Measurements from ENCODE around the gene PRKG2.

Gene PRKG2

DNA sequence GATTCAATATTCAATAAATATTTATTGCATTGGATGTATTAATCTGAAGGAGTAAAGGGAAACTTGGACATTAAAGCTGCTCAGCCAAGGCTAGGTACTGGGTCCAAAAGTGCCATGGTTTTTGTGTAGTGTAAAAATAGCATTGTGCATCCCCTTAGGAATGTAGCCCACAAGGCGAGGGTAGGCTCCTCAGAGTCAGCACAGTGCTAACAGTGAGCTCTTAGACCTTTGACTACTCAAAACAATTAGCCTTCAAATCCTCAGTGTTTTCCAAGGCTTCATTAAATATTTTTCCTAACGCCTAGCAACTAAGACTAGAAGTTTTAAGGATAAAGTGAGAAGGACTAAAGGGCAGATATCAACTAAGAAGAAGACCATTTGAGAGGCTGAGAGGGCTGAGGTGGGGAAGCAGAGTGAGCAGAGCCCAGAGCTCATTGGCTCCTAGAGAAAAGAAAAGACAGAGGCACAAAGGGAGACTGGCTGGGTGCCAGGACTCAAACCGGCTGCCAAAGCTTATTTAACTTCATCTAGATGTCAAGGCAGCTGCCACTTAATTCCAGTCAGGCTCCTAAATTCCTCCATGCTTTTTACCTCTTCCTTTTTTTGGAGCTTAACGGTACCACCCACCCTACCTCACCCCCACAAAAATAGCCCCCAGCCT is 17.0 kb downstream of the PRKG2 start:
- Histone ChIP-seq H4K20me1 (ENCODE audit: insufficient read depth, low read length, poor library complexity, severe bottlenecking) (no peaks in the 10 kb centered on the region), H3K4me1 (ENCODE audit: insufficient read depth, low read length, poor library complexity, severe bottlenecking) (no peaks in the 10 kb centered on the region), H3K27me3 (ENCODE audit: insufficient read depth, low read length, poor library complexity, severe bottlenecking) (no peaks in the 10 kb centered on the region), H3K4me2 (ENCODE audit: low read depth, low read length, poor library complexity, severe bottlenecking) (no peak overlapping the region), H3K79me2 (ENCODE audit: insufficient read depth, low read length) (no peaks in the 10 kb centered on the region), H3K9ac (ENCODE audit: low read depth, low read length, poor library complexity, severe bottlenecking) (no peak overlapping the region), H2AFZ (ENCODE audit: low read length) (no peak overlapping the region), H3K9me3 (ENCODE audit: insufficient read depth, low read depth, low read length) (no peaks in the 10 kb centered on the region), H3K36me3 (ENCODE audit: insufficient read depth, low read length) (no peaks in the 10 kb centered on the region), H3K4me3 (ENCODE audit: low read length, poor library complexity, severe bottlenecking) (no peak overlapping the region), H3K9me2 (replicated peaks; ENCODE audit: low read depth, low read length) (no peaks in the 10 kb centered on the region), H3F3A (ENCODE audit: low read depth) (no peaks in the 10 kb centered on the region)
- no peak for TF ChIP-seq EZH2phosphoT487 (IDR thresholded peaks at IDR 0.05; ENCODE audit: borderline replicate concordance)

GRCh38 chr4:81196126-81196650 is 18.8 kb downstream of the PRKG2 start:
- H3F3A ChIP-seq (ENCODE audit: low read depth): no peaks in the 10 kb centered on the region
- H3K9me3 ChIP-seq (ENCODE audit: insufficient read depth, low read depth, low read length): no peaks in the 10 kb centered on the region
- no peak overlapping the region for H3K9ac ChIP-seq (ENCODE audit: low read depth, low read length, poor library complexity, severe bottlenecking)
- H3K4me1 ChIP-seq (ENCODE audit: insufficient read depth, low read length, poor library complexity, severe bottlenecking): no peaks in the 10 kb centered on the region
- TF ChIP-seq CTCF (conservative IDR thresholded peaks at IDR 0.05; ENCODE audit: low read length) (no peak), EZH2phosphoT487 (IDR thresholded peaks at IDR 0.05; ENCODE audit: borderline replicate concordance) (no peak)
- no peaks in the 10 kb centered on the region for H3K79me2 ChIP-seq (ENCODE audit: insufficient read depth, low read length)
- H3K9me2 ChIP-seq (replicated peaks; ENCODE audit: low read depth, low read length): no peaks in the 10 kb centered on the region
- H3K4me2 ChIP-seq (ENCODE audit: low read depth, low read length, poor library complexity, severe bottlenecking): no peak overlapping the region
- no peaks in the 10 kb centered on the region for H3K36me3 ChIP-seq (ENCODE audit: insufficient read depth, low read length)
- H4K20me1 ChIP-seq (ENCODE audit: insufficient read depth, low read length, poor library complexity, severe bottlenecking): no peaks in the 10 kb centered on the region
- no peak overlapping the region for H2AFZ ChIP-seq (ENCODE audit: low read length)
- no peak overlapping the region for H3K4me3 ChIP-seq (ENCODE audit: low read length, poor library complexity, severe bottlenecking)
- H3K27me3 ChIP-seq (ENCODE audit: insufficient read depth, low read length, poor library complexity, severe bottlenecking): no peaks in the 10 kb centered on the region

- H3K9ac ChIP-seq (ENCODE audit: low read depth, low read length, poor library complexity, severe bottlenecking): no peak overlapping the region
- H2AFZ ChIP-seq (ENCODE audit: low read length): no peak overlapping the region
- no peak for TF ChIP-seq EZH2phosphoT487 (IDR thresholded peaks at IDR 0.05; ENCODE audit: borderline replicate concordance)
- no peaks in the 10 kb centered on the region for H3K4me1 ChIP-seq (ENCODE audit: insufficient read depth, low read length, poor library complexity, severe bottlenecking)
- no peaks in the 10 kb centered on the region for H3K9me2 ChIP-seq (replicated peaks; ENCODE audit: low read depth, low read length)
- H3K4me3 ChIP-seq (ENCODE audit: low read length, poor library complexity, severe bottlenecking): no peak overlapping the region
- H4K20me1 ChIP-seq (ENCODE audit: insufficient read depth, low read length, poor library complexity, severe bottlenecking): no peaks in the 10 kb centered on the region
- no peaks in the 10 kb centered on the region for H3K9me3 ChIP-seq (ENCODE audit: insufficient read depth, low read depth, low read length)
- no peaks in the 10 kb centered on the region for H3K36me3 ChIP-seq (ENCODE audit: insufficient read depth, low read length)
- H3F3A ChIP-seq (ENCODE audit: low read depth): no peaks in the 10 kb centered on the region
- no peaks in the 10 kb centered on the region for H3K79me2 ChIP-seq (ENCODE audit: insufficient read depth, low read length)
- H3K27me3 ChIP-seq (ENCODE audit: insufficient read depth, low read length, poor library complexity, severe bottlenecking): no peaks in the 10 kb centered on the region
- no peak overlapping the region for H3K4me2 ChIP-seq (ENCODE audit: low read depth, low read length, poor library complexity, severe bottlenecking)
These were observed 19.5 kb downstream of the PRKG2 start for GRCh38 chr4:81195475-81195874.

DNA sequence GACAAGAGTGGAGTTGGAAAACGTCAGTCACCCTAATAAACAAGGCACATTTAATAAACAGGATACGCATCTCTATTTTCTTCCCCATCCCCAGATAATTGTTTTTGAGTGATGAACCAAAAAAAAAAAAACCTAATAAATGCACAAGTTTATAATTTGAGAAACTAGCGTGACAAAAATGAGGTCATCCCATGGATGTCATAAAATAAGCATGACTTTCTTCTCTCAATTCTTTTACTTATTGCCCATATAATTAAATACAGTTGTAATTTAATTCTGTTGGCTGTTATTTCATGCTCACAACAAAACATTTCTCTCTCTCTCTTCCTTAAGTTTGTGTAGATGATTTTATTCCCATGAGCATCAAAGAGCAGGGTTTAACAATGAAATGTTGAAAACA is 20.7 kb downstream of the PRKG2 start:
- Histone ChIP-seq H3K27me3 (ENCODE audit: insufficient read depth, low read length, poor library complexity, severe bottlenecking) (no peaks in the 10 kb centered on the region), H3K4me1 (ENCODE audit: insufficient read depth, low read length, poor library complexity, severe bottlenecking) (no peaks in the 10 kb centered on the region), H2AFZ (ENCODE audit: low read length) (no peak overlapping the region), H4K20me1 (ENCODE audit: insufficient read depth, low read length, poor library complexity, severe bottlenecking) (no peaks in the 10 kb centered on the region), H3K36me3 (ENCODE audit: insufficient read depth, low read length) (no peaks in the 10 kb centered on the region), H3K9me3 (ENCODE audit: insufficient read depth, low read depth, low read length) (no peaks in the 10 kb centered on the region), H3K4me3 (ENCODE audit: low read length, poor library complexity, severe bottlenecking) (no peak overlapping the region), H3K4me2 (ENCODE audit: low read depth, low read length, poor library complexity, severe bottlenecking) (no peak overlapping the region), H3K79me2 (ENCODE audit: insufficient read depth, low read length) (no peaks in the 10 kb centered on the region), H3K9ac (ENCODE audit: low read depth, low read length, poor library complexity, severe bottlenecking) (no peak overlapping the region), H3K9me2 (replicated peaks; ENCODE audit: low read depth, low read length) (no peaks in the 10 kb centered on the region), H3F3A (ENCODE audit: low read depth) (no peaks in the 10 kb centered on the region)
- TF ChIP-seq CTCF (conservative IDR thresholded peaks at IDR 0.05; ENCODE audit: low read length): no peak
- no peak for TF ChIP-seq EZH2phosphoT487 (IDR thresholded peaks at IDR 0.05; ENCODE audit: borderline replicate concordance)

All from Loucy (cell line).